Vagina (tissue), 2 donors: ENCODE measurements around the gene ZBTB32.

Experiments
- POLR2A ChIP-seq, 2 donors: fragments of 450-650 bp; IDR thresholded peaks; one replicate each; pipeline ENCODE4 v1.6.1; 2017; ENCODE audit warnings: antibody characterized with exemption in 2 of 2, mild to moderate bottlenecking in 2 of 2, moderate library complexity in 2 of 2
- TF ChIP-seq, protein P1 (sequence below), 3 experiments: fragments of 450-650 bp in 2 of 3; fragments of 200-600 bp in 1 of 3; sonication (generic) in 1 of 3; IDR thresholded peaks; one replicate each; pipeline ENCODE4 v1.5.1; 2017 to 2019; ENCODE audit warnings: antibody characterized with exemption in 3 of 3, mild to moderate bottlenecking in 2 of 3, moderate library complexity in 2 of 3

DNA sequence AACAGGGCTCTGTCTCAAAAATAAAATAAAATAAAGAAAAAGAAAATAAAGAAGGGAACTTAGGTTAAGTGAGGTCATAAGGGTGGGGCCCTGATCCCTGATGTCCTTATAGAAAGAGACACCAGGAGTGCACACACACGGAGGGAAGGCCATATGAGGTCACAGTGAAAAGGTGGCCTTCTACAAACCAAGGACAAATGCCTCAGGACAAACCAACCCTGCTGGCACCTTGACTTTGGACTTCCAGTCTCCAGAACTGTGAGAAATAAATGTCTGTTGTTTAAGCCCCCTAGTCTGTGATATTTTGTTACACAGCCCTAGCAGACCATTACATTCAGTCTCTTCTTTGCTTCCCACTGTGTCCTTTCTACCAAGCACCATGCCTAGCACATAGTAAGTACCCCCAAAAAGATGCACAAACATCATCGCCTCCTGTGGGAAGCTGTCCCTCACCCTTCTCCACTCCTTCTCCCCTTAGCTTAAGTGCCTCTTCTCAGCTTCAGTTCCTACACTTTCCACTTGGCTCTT lies 8.4 kb upstream of the ZBTB32 start:
- TF ChIP-seq, protein P1, sequence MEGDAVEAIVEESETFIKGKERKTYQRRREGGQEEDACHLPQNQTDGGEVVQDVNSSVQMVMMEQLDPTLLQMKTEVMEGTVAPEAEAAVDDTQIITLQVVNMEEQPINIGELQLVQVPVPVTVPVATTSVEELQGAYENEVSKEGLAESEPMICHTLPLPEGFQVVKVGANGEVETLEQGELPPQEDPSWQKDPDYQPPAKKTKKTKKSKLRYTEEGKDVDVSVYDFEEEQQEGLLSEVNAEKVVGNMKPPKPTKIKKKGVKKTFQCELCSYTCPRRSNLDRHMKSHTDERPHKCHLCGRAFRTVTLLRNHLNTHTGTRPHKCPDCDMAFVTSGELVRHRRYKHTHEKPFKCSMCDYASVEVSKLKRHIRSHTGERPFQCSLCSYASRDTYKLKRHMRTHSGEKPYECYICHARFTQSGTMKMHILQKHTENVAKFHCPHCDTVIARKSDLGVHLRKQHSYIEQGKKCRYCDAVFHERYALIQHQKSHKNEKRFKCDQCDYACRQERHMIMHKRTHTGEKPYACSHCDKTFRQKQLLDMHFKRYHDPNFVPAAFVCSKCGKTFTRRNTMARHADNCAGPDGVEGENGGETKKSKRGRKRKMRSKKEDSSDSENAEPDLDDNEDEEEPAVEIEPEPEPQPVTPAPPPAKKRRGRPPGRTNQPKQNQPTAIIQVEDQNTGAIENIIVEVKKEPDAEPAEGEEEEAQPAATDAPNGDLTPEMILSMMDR (IDR thresholded peaks at IDR 0.05), result no peak
- TF ChIP-seq POLR2A (IDR thresholded peaks at IDR 0.05), result no peak
